ENCODE data around the gene RSBN1L.

DNA sequence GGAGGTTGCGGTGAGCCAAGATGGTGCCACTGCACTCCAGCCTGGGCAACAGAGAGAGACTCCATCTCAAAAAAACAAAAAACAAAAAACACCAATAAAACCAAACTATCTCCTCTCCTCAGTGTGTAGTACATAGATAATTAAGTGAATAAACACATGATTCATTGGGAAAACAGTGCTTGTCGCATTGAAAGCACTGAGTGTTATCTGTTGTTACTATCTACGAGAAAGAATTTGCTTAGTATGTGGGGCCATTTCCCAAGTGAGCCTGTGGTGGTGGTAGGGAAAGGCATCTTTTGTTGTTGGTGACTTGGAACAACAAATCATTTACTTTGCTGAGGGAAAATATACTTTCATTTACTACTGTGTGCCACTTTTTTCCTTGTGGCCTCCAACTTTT is 42.6 kb downstream of the RSBN1L start:
- TF ChIP-seq, protein P1, sequence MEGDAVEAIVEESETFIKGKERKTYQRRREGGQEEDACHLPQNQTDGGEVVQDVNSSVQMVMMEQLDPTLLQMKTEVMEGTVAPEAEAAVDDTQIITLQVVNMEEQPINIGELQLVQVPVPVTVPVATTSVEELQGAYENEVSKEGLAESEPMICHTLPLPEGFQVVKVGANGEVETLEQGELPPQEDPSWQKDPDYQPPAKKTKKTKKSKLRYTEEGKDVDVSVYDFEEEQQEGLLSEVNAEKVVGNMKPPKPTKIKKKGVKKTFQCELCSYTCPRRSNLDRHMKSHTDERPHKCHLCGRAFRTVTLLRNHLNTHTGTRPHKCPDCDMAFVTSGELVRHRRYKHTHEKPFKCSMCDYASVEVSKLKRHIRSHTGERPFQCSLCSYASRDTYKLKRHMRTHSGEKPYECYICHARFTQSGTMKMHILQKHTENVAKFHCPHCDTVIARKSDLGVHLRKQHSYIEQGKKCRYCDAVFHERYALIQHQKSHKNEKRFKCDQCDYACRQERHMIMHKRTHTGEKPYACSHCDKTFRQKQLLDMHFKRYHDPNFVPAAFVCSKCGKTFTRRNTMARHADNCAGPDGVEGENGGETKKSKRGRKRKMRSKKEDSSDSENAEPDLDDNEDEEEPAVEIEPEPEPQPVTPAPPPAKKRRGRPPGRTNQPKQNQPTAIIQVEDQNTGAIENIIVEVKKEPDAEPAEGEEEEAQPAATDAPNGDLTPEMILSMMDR (IDR thresholded peaks at IDR 0.05) = no peak
- no peak for TF ChIP-seq POLR2A (IDR thresholded peaks at IDR 0.05)

Measured in thyroid gland (tissue), 4 donors.